ENCODE data around the gene GKAP1.
"Not testable (repeated sequence)": the region's sequence is repeated elsewhere in the genome, so short reads cannot be mapped to it uniquely, and the experiment has no call there.

The GKAP1 gene

GRCh38 chr9:83706676-83707517 is 110.7 kb downstream of the GKAP1 start:
- DNase-seq (ENCODE audit: low read depth in 2 of 2): peak; percentile 22 to 36
- TF ChIP-seq CTCF (IDR thresholded peaks at IDR 0.05; ENCODE audit: low read depth, low read length): no peak
- H3K4me3 ChIP-seq (replicated peaks in 1 of 2; ENCODE audit: low read depth in 2 of 2, low read length in 2 of 2): peak overlapping the region; percentile 84 to 90

GRCh38 chr9:83705219-83705651 is 112.3 kb downstream of the GKAP1 start:
- DNase-seq (ENCODE audit: low read depth in 2 of 2): peak in 1 of 2 donors; percentile 8
- H3K4me3 ChIP-seq (replicated peaks in 1 of 2; ENCODE audit: low read depth in 2 of 2, low read length in 2 of 2): not testable (repeated sequence)

GRCh38 chr9:83701769-83702168 is 115.8 kb downstream of the GKAP1 start:
- no peak overlapping the region for H3K4me3 ChIP-seq (replicated peaks in 1 of 2; ENCODE audit: low read depth in 2 of 2, low read length in 2 of 2)
- no peak for TF ChIP-seq CTCF (IDR thresholded peaks at IDR 0.05; ENCODE audit: low read depth, low read length)
- DNase-seq (ENCODE audit: low read depth in 2 of 2): peak; percentile 52 to 93

- TF ChIP-seq CTCF (IDR thresholded peaks at IDR 0.05; ENCODE audit: low read depth, low read length): no peak
- DNase-seq (ENCODE audit: low read depth in 2 of 2): no peak
- no peak overlapping the region for H3K4me3 ChIP-seq (replicated peaks in 1 of 2; ENCODE audit: low read depth in 2 of 2, low read length in 2 of 2)
Measured at GRCh38 chr9:83701286-83701685, 116.3 kb downstream of the GKAP1 start.

GRCh38 chr9:83699615-83700014 is 118.0 kb downstream of the GKAP1 start:
- TF ChIP-seq CTCF (IDR thresholded peaks at IDR 0.05; ENCODE audit: low read depth, low read length): no peak
- no peak for DNase-seq (ENCODE audit: low read depth in 2 of 2)
- H3K4me3 ChIP-seq (replicated peaks in 1 of 2; ENCODE audit: low read depth in 2 of 2, low read length in 2 of 2): no peak overlapping the region

GRCh38 chr9:83698976-83699585 is 118.5 kb downstream of the GKAP1 start:
- H3K4me3 ChIP-seq (replicated peaks in 1 of 2; ENCODE audit: low read depth in 2 of 2, low read length in 2 of 2): no peak overlapping the region
- TF ChIP-seq CTCF (IDR thresholded peaks at IDR 0.05; ENCODE audit: low read depth, low read length): no peak
- no peak for DNase-seq (ENCODE audit: low read depth in 2 of 2)

- TF ChIP-seq CTCF (IDR thresholded peaks at IDR 0.05; ENCODE audit: low read depth, low read length): no peak
- H3K4me3 ChIP-seq (replicated peaks in 1 of 2; ENCODE audit: low read depth in 2 of 2, low read length in 2 of 2): no peak overlapping the region
- no peak for DNase-seq (ENCODE audit: low read depth in 2 of 2)
Measured at GRCh38 chr9:83691492-83691891, 126.1 kb downstream of the GKAP1 start.

Data from cardiac fibroblast (primary cell).